DMS53 treated with DMSO at 0.1 percent for 48 hours (cell line): ENCODE results near the gene PTPRA.
"Not testable (repeated sequence)": the region's sequence is repeated elsewhere in the genome, so short reads cannot be mapped to it uniquely, and the experiment has no call there.

ENCODE experiments used
- DNase-seq: peaks from one replicate; lab custom pipeline; 2025; ENCODE audit not compliant: unreplicated experiment; lab: John Stamatoyannopoulos, UW

The PTPRA gene

GRCh38 chr20:2873010-2873746 is at the start of gene PTPRA:
TSS of gene PTPRA (plus strand) at chr20:2873481. CDS start at chr20:2964278, 90,797 bp downstream.
- DNase-seq, result peak; percentile 81

GRCh38 chr20:2825761-2826160 is 47.5 kb upstream of the PTPRA start:
- DNase-seq, result no peak

GRCh38 chr20:2826655-2827054 is 46.6 kb upstream of the PTPRA start:
- DNase-seq, result no peak

GRCh38 chr20:2829376-2829775 is 43.9 kb upstream of the PTPRA start:
- DNase-seq, result no peak

- DNase-seq, result not testable (repeated sequence)
Observed at GRCh38 chr20:2831206-2831605, 42.1 kb upstream of the PTPRA start.

- no peak for DNase-seq
Observed at GRCh38 chr20:2833761-2834160, 39.5 kb upstream of the PTPRA start.

- DNase-seq, result no peak
Observed at GRCh38 chr20:2834401-2835110, 38.7 kb upstream of the PTPRA start.

GRCh38 chr20:2835331-2835796 is 37.9 kb upstream of the PTPRA start:
- no peak for DNase-seq

- DNase-seq, result no peak
Observed at GRCh38 chr20:2836035-2836434, 37.2 kb upstream of the PTPRA start.

GRCh38 chr20:2837221-2837960 is 35.9 kb upstream of the PTPRA start:
- no peak for DNase-seq

- DNase-seq, result no peak
Observed at GRCh38 chr20:2838170-2838797, 35.0 kb upstream of the PTPRA start.

GRCh38 chr20:2838847-2839671 is 34.2 kb upstream of the PTPRA start:
- no peak for DNase-seq

GRCh38 chr20:2839732-2840137 is 33.5 kb upstream of the PTPRA start:
- no peak for DNase-seq

GRCh38 chr20:2840138-2840966 is 32.9 kb upstream of the PTPRA start, which contains the start of the genes PCED1A and VPS16:
TSS of gene PCED1A (minus strand) at chr20:2840655. CDS start at chr20:2839912, 743 bp downstream.
TSS of gene VPS16 (plus strand) at chr20:2840745. CDS start at chr20:2840775, 30 bp downstream.
- peak; percentile 72 for DNase-seq

- DNase-seq, result peak; percentile 33
Observed at GRCh38 chr20:2840967-2841531, 32.2 kb upstream of the PTPRA start.

GRCh38 chr20:2845607-2846006 is 27.7 kb upstream of the PTPRA start:
- no peak for DNase-seq

GRCh38 chr20:2846698-2847097 is 26.6 kb upstream of the PTPRA start:
- DNase-seq, result no peak

GRCh38 chr20:2847802-2848201 is 25.5 kb upstream of the PTPRA start:
- DNase-seq, result no peak

GRCh38 chr20:2849529-2849928 is 23.8 kb upstream of the PTPRA start:
- DNase-seq, result no peak
